GM18519 (cell line): ENCODE data around the gene TRABD.

ENCODE experiments used
- ATAC-seq: cut with Tn5 transposase; IDR thresholded peaks from one replicate; pipeline ENCODE4 v1.9.1; 2021; ENCODE audit warnings: mild to moderate bottlenecking, moderate library complexity; ENCODE audit not compliant: unreplicated experiment, low FRiP score

The TRABD gene

GRCh38 chr22:50173311-50173982 lies 12.3 kb upstream of the TRABD start:
- no peak for ATAC-seq

GRCh38 chr22:50173983-50174355 lies 11.7 kb upstream of the TRABD start:
- no peak for ATAC-seq

GRCh38 chr22:50174382-50175190 lies 11.1 kb upstream of the TRABD start:
- no peak for ATAC-seq

- no peak for ATAC-seq
Measured at GRCh38 chr22:50175191-50175461, 10.6 kb upstream of the TRABD start.

- no peak for ATAC-seq
Measured at GRCh38 chr22:50175921-50176849, 9.5 kb upstream of the TRABD start.

GRCh38 chr22:50176850-50177536 lies 8.7 kb upstream of the TRABD start:
- ATAC-seq: no peak

GRCh38 chr22:50177537-50178470 lies 7.9 kb upstream of the TRABD start:
- ATAC-seq: no peak

DNA sequence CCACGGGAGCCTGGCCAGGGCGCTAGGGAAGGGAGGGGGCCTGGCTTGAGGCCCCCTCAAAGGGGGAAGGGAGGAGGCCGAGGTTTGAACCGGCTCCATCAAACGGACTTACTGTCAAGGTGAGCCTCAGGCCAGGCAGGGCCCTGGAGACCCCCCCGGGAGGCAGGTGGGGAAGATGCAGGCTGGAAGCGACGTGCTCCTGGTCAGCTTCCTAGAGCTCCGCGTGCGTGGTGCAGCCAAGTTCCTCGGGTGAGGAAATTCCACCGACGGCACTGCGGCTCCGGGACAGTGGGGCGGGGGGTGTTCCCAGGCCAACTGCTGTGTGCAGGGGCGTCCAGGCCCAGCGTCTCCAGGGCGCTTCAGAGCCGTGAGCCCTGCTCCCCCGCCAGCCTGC lies 7.2 kb upstream of the TRABD start:
- ATAC-seq: no peak

DNA sequence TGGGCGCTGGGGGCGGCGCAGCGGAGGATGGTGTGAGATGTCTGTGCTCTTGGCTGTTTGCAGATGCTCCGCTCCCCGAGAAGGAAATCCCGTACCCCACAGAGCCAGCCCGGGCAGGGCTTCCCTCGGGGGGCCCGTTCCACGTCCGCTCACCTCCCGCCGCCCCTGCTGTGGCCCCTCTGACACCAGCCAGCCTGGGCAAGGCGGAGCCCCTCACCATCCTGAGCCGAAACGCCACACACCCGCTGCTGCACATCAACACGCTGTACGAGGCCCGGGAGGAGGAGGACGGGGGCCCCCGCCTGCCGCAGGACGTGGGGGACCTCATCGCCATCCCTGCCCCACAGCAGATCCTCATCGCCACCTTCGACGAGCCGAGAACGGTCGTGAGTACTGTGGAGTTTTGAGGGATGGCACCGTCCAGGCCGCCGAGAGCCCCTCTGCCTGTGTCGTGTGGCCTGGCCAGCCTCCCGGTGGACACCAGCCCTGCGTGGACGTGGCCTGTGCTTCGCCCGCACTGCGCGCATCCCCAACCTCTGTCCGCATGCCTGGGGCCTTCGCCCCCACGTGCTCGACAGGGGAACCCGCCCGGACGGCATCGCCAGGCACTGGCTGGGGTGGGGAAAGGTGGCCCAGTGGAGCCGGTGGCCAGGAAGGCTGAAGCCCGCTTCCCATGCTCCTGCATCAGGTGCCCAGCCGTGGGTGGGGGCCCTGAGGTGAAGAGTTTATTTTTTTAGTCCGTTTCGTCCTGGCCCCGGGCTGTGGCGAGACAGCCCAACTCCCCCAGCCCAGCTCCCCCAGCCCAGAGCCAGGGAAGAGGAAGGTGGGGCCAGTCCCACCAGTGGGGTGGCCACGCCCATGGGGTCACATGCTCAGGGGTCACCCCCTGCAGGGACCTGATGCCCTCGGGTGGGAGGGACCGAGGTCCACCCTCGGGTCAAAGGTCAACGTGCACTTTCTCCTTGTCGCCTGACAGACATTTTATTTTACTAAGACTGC lies 6.5 kb upstream of the TRABD start:
- no peak for ATAC-seq

DNA sequence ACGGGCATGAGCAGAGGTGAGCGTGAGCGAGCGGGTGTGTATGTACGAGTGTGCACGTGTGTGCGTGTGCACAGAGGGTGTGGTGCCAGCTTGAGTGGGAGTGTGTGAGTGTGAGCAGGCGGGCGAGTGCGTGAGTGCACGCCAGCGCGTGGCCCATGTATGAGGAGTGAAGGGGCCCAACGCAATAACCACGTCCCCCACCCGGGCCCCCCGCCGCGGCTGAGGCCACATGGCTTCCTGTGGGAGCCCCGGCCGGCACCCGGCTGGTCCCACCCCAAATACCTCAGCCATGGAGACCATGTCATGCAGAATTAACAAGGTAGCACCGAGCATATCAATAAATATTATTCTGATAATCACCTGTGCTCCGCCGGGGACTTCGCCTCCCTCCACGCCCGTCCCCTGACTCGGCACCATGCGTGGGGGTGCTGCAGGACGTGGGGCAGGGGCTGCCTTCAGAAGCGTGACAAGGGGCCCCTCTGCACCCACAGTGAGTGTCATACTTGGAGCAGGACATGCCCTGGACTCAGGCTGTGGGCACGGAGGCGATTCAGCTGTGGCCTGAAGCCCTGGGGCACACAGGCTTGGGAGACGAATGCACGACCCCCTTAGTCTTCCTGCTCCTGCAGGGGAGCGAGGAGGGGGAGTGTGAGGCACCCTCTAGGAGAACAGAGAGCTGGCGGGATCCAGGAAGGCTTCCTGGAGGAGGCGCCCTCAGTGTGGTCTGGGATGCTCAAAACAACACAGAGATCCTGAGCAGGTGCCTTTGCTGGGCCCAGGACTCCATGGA lies 5.6 kb upstream of the TRABD start:
- ATAC-seq: no peak

DNA sequence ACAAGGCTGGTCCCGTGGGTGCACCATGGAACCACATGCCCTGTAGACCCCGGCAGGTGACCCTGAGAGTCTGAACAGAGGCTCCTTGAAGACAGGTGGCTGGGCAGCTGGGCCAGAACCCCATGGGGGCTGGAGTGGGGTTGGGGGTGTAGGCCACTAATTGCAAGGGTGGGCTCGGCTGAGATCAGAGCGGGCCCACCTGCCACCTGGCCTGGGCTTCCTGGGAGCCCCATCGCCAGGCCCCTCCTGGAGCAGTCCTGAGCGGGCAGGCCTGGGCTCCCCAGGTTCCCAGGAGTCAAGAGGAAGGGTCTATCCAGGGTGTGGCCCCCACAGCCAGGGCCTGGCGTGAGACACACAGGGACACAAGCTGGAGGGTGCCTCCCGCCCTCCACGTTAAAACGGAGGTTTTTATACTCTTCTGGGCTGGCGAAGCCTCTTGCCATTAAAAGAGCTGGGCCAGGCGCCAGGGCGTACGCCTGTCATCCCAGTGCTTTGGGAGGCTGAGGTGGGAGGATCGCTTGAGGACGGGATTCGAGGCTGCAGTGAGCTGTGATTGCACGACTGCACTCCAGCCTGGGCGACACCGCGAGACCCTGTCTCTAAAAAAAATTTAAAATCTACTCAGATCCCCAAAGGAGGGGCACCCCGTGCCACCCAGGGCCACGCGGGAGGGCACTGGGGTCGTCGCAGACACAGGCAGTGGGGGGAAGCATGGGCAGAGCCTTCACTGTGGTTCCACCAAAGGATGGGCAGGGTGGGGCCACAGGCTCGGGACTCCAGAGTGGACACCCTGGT lies 4.8 kb upstream of the TRABD start:
- ATAC-seq: no peak

DNA sequence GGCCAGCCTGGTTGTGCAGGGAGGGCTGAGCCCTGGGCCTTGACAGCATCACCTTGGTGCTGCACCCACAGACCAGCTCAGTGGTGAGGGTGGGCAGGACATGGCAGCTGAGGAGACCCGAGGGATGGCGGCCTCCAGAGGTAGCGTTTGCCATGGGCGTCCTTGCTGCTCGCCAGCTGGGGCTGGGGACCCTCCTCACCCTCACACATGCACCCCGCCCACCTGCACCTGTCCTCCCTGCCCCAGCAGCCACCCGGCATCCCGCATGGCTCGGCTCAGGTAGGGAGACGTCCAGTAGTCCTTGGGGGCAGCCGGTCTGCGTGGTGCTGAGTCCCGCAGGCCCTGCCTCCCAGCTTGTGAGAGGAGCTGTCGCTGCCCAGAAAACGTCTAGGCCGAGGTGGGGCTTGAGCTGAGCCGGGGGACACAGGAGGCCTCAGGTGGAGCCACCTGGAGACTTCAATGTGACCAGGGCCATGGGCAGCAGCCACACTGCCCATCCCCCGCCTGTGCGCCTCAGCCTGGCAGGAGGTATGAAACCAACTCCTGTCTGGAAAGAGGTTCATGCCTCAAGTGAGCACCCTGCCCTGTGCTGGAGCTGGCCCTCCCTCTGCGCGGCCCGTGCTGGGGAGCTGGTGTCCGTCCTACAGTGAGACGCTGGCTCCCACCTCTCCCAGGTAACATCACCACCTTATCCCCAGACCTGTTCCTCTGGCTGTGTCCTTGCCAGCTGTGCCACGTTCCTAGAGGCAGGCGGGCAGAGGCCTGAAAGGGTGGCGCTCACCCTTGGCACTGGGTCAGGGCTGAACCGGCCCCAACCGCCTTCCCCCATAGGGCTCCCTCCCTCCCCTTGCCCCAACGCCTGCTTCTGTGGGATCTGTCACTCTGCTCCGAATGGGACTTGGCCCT lies 3.3 kb upstream of the TRABD start:
- no peak for ATAC-seq

DNA sequence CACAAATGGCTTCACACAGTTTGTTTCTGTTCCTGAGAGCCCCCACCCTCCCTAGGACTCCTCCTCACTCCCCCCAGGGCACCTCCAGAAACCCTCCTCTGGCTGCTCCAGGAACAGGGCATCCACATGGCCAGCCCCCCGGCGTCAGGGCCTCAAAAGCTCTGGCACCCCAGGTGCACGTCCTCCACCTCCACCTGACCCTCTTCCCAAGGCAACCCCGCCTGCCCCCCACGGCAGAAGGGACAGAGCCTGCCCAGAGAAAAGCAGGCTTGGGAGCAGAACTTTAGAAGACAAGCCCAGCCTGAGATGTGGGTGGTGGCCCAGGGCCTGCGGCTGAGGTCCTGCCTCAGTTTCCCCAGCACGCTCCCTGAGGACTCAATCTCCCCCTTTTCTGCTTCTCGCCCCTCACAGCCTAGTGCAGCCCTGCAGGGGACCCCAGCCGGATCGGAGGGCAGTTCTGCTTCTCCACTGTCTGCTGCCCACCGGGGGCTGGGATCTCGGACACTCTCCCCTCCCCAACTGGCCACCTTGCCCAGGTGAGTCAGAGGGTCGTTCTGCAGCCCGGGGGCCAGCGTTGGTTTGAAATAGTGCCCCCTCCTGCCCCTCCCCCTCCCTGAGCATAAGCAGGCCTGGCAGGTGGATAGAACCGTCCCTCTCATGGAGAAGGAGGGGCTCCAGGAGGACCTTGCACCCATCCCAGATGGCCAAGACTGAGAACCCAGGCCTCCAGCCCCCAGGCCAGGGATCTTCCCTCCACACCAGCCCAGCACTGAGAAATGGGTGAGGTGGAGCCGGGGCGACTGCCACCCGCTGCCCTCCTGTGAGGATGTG lies 2.4 kb upstream of the TRABD start:
- no peak for ATAC-seq

- no peak for ATAC-seq
Measured at GRCh38 chr22:50184004-50184901, 1.5 kb upstream of the TRABD start.
